HG03565 (cell line): ENCODE measurements around the gene NCF4.

Source experiments
- ATAC-seq: cut with Tn5 transposase; IDR thresholded peaks from one replicate; pipeline ENCODE4 v1.9.1; 2021; ENCODE audit warnings: mild to moderate bottlenecking, moderate library complexity; ENCODE audit not compliant: unreplicated experiment

NCF4 gene

GRCh38 chr22:36918586-36919284 lies 57.9 kb downstream of the NCF4 start:
- ATAC-seq, result no peak

GRCh38 chr22:36921309-36922104 lies 60.7 kb downstream of the NCF4 start:
- no peak for ATAC-seq

GRCh38 chr22:36922105-36922608 lies 61.4 kb downstream of the NCF4 start:
- ATAC-seq, result no peak

- ATAC-seq, result no peak
Measured at GRCh38 chr22:36922711-36923110, 61.9 kb downstream of the NCF4 start.

- ATAC-seq, result no peak
Measured at GRCh38 chr22:36923131-36923788, 62.5 kb downstream of the NCF4 start.

GRCh38 chr22:36924151-36924698 lies 63.4 kb downstream of the NCF4 start:
- ATAC-seq, result no peak

GRCh38 chr22:36925388-36926290 lies 64.8 kb downstream of the NCF4 start:
- ATAC-seq, result no peak

- no peak for ATAC-seq
Measured at GRCh38 chr22:36926309-36926708, 65.5 kb downstream of the NCF4 start.

- no peak for ATAC-seq
Measured at GRCh38 chr22:36926721-36927435, 66.1 kb downstream of the NCF4 start.
